GM23338 (cell line): ENCODE results near the gene DDX19B.

Source experiments
- CREB1 ChIP-seq: fragments of 250-450 bp; sonication (Bioruptor Pico); IDR thresholded peaks from 2 replicates; pipeline ENCODE4 v1.5.0; 2020; ENCODE audit warnings: low read depth, mild to moderate bottlenecking, moderate library complexity
- CTCF ChIP-seq, 2 experiments: fragments of 200-600 bp in 1 of 2; sonication (generic) in 1 of 2; conservative IDR thresholded peaks; 2 replicates each; pipeline versions ENCODE4 v1.5.1 to v1.6.1; 2016 to 2017; ENCODE audit warnings: antibody characterized with exemption in 2 of 2, low read depth in 2 of 2, mild to moderate bottlenecking in 2 of 2, moderate library complexity in 1 of 2
- ETS1 ChIP-seq: IDR thresholded peaks from 2 replicates; pipeline ENCODE4 v1.6.1; 2016; ENCODE audit warnings: antibody characterized with exemption
- EZH2 ChIP-seq: fragments of 200-600 bp; sonication (generic); IDR thresholded peaks from one replicate; pipeline ENCODE4 v1.8.0; 2017; ENCODE audit warnings: antibody characterized with exemption, mild to moderate bottlenecking, low read depth; ENCODE audit not compliant: unreplicated experiment
- EZH2phosphoT487 ChIP-seq: fragments of 200-600 bp; sonication (generic); IDR thresholded peaks from one replicate; pipeline ENCODE4 v1.8.1; 2018; ENCODE audit warnings: antibody characterized with exemption; ENCODE audit not compliant: unreplicated experiment
- JUNB ChIP-seq: IDR thresholded peaks from one replicate; pipeline ENCODE4 v1.6.1; 2016; ENCODE audit warnings: antibody characterized with exemption; ENCODE audit not compliant: unreplicated experiment
- NANOG ChIP-seq: IDR thresholded peaks from 2 replicates; pipeline ENCODE4 v1.6.1; 2016; ENCODE audit warnings: antibody characterized with exemption, borderline replicate concordance
- POLR2AphosphoS5 ChIP-seq: IDR thresholded peaks from 2 replicates; pipeline ENCODE4 v1.6.1; 2016; ENCODE audit warnings: antibody characterized with exemption, low read depth
- ZNF331 ChIP-seq: fragments of 250-450 bp; sonication (Bioruptor Pico); IDR thresholded peaks from 2 replicates; pipeline ENCODE4 v1.5.0; 2020; ENCODE audit warnings: low read depth, mild to moderate bottlenecking, moderate library complexity
- TF ChIP-seq, protein P1 (sequence below): IDR thresholded peaks from one replicate; pipeline ENCODE4 v1.6.1; 2018; ENCODE audit warnings: antibody characterized with exemption; ENCODE audit not compliant: unreplicated experiment

- 0 out of 2 replicates have a peak, but pooled peaks have one; percentile 11 for TF ChIP-seq POLR2AphosphoS5
- TF ChIP-seq CTCF (conservative IDR thresholded peaks at IDR 0.05; ENCODE audit: low read depth in 2 of 2): no peak
- TF ChIP-seq CREB1: no peak
- TF ChIP-seq, protein P1, sequence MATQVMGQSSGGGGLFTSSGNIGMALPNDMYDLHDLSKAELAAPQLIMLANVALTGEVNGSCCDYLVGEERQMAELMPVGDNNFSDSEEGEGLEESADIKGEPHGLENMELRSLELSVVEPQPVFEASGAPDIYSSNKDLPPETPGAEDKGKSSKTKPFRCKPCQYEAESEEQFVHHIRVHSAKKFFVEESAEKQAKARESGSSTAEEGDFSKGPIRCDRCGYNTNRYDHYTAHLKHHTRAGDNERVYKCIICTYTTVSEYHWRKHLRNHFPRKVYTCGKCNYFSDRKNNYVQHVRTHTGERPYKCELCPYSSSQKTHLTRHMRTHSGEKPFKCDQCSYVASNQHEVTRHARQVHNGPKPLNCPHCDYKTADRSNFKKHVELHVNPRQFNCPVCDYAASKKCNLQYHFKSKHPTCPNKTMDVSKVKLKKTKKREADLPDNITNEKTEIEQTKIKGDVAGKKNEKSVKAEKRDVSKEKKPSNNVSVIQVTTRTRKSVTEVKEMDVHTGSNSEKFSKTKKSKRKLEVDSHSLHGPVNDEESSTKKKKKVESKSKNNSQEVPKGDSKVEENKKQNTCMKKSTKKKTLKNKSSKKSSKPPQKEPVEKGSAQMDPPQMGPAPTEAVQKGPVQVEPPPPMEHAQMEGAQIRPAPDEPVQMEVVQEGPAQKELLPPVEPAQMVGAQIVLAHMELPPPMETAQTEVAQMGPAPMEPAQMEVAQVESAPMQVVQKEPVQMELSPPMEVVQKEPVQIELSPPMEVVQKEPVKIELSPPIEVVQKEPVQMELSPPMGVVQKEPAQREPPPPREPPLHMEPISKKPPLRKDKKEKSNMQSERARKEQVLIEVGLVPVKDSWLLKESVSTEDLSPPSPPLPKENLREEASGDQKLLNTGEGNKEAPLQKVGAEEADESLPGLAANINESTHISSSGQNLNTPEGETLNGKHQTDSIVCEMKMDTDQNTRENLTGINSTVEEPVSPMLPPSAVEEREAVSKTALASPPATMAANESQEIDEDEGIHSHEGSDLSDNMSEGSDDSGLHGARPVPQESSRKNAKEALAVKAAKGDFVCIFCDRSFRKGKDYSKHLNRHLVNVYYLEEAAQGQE: no peak
- no peak for TF ChIP-seq EZH2
- no peak for TF ChIP-seq EZH2phosphoT487
- TF ChIP-seq JUNB: no peak
- no peak for TF ChIP-seq ETS1
- TF ChIP-seq NANOG: no peak
- no peak for TF ChIP-seq ZNF331 (CRISPR knock-in tag)
Observed at GRCh38 chr16:70271696-70272095, 27.3 kb upstream of the DDX19B start.
